ENCODE results near the gene TGFBR3.

TGFBR3 gene

GRCh38 chr1:91876781-91877573, 9.0 kb downstream of the TGFBR3 start:
- H2AK5ac ChIP-seq (ENCODE audit: low read length) = no peak overlapping the region
- no peaks in the 10 kb centered on the region for H3K27me3 ChIP-seq (ENCODE audit: insufficient read depth, low read length)
- H3K14ac ChIP-seq (ENCODE audit: low read length) = no peak overlapping the region
- DNase-seq = no peak
- no peaks in the 10 kb centered on the region for H3K9me3 ChIP-seq (ENCODE audit: insufficient read depth, low read depth, low read length)
- no peak overlapping the region for H4K12ac ChIP-seq (ENCODE audit: low read depth, low read length)
- no peaks in the 10 kb centered on the region for H3K36me3 ChIP-seq (ENCODE audit: control insufficient read depth in 1 of 2, insufficient read depth in 2 of 2, low read length in 2 of 2)
- H2BK5ac ChIP-seq (ENCODE audit: low read depth, low read length, poor library complexity) = no peak overlapping the region
- peaks cover 0 to 3% of the 10 kb centered on the region in 2 experiments for H3K4me1 ChIP-seq (ENCODE audit: control insufficient read depth in 1 of 2, insufficient read depth in 2 of 2, low read length in 2 of 2)
- no peak overlapping the region for H4K8ac ChIP-seq (ENCODE audit: low read depth, low read length)
- no peak overlapping the region for H3K27ac ChIP-seq (ENCODE audit: low read depth, low read length)
- H4K91ac ChIP-seq (ENCODE audit: low read depth, low read length) = no peak overlapping the region
- H3K23ac ChIP-seq (ENCODE audit: low read length) = no peak overlapping the region
- H3K4me2 ChIP-seq (ENCODE audit: low read length) = no peak overlapping the region
- no peak overlapping the region for H3K9ac ChIP-seq (ENCODE audit: low read length)
- H3K4me3 ChIP-seq (ENCODE audit: low read depth, low read length) = no peak overlapping the region
- no CpG with 5 or more reads among the region's 2 CpGs for WGBS (ENCODE audit: extremely low coverage, insufficient coverage, insufficient read length)
- H3K79me2 ChIP-seq (ENCODE audit: control insufficient read depth, insufficient read depth, low read length, poor library complexity) = no peaks in the 10 kb centered on the region
- H3K4ac ChIP-seq (ENCODE audit: low read depth, low read length) = no peak overlapping the region
- H3K79me1 ChIP-seq (ENCODE audit: low read length) = no peaks in the 10 kb centered on the region
- no peak overlapping the region for H2AFZ ChIP-seq (ENCODE audit: insufficient read depth, low read length, poor library complexity)
- H3K18ac ChIP-seq (ENCODE audit: low read length) = no peak overlapping the region
- H2BK12ac ChIP-seq (ENCODE audit: low read length) = no peak overlapping the region
- H2BK120ac ChIP-seq (ENCODE audit: insufficient read depth, low read length, poor library complexity) = no peak overlapping the region

GRCh38 chr1:91876040-91876470, 9.9 kb downstream of the TGFBR3 start:
- Histone ChIP-seq H2BK5ac (ENCODE audit: low read depth, low read length, poor library complexity) (no peak overlapping the region), H3K79me2 (ENCODE audit: control insufficient read depth, insufficient read depth, low read length, poor library complexity) (no peaks in the 10 kb centered on the region), H3K4me1 (ENCODE audit: control insufficient read depth in 1 of 2, insufficient read depth in 2 of 2, low read length in 2 of 2) (peaks cover 0 to 3% of the 10 kb centered on the region in 2 experiments), H4K8ac (ENCODE audit: low read depth, low read length) (no peak overlapping the region), H2BK120ac (ENCODE audit: insufficient read depth, low read length, poor library complexity) (no peak overlapping the region), H2BK12ac (ENCODE audit: low read length) (no peak overlapping the region), H3K23ac (ENCODE audit: low read length) (no peak overlapping the region), H4K12ac (ENCODE audit: low read depth, low read length) (no peak overlapping the region), H3K27ac (ENCODE audit: low read depth, low read length) (no peak overlapping the region), H3K18ac (ENCODE audit: low read length) (no peak overlapping the region), H2AFZ (ENCODE audit: insufficient read depth, low read length, poor library complexity) (no peak overlapping the region), H3K36me3 (ENCODE audit: control insufficient read depth in 1 of 2, insufficient read depth in 2 of 2, low read length in 2 of 2) (no peaks in the 10 kb centered on the region), H3K14ac (ENCODE audit: low read length) (no peak overlapping the region), H3K9ac (ENCODE audit: low read length) (no peak overlapping the region), H3K4ac (ENCODE audit: low read depth, low read length) (no peak overlapping the region), H3K4me3 (ENCODE audit: low read depth, low read length) (no peak overlapping the region), H2AK5ac (ENCODE audit: low read length) (no peak overlapping the region), H3K9me3 (ENCODE audit: insufficient read depth, low read depth, low read length) (no peaks in the 10 kb centered on the region), H4K91ac (ENCODE audit: low read depth, low read length) (no peak overlapping the region), H3K79me1 (ENCODE audit: low read length) (no peaks in the 10 kb centered on the region), H3K27me3 (ENCODE audit: insufficient read depth, low read length) (no peaks in the 10 kb centered on the region), H3K4me2 (ENCODE audit: low read length) (no peak overlapping the region)
- no peak for DNase-seq
- no CpG with 5 or more reads among the region's 5 CpGs for WGBS (ENCODE audit: extremely low coverage, insufficient coverage, insufficient read length)

GRCh38 chr1:91874167-91874566, 11.8 kb downstream of the TGFBR3 start:
- Histone ChIP-seq H3K4me1 (ENCODE audit: control insufficient read depth in 1 of 2, insufficient read depth in 2 of 2, low read length in 2 of 2) (peaks cover 0 to 3% of the 10 kb centered on the region in 2 experiments), H3K4ac (ENCODE audit: low read depth, low read length) (no peak overlapping the region), H4K91ac (ENCODE audit: low read depth, low read length) (no peak overlapping the region), H3K14ac (ENCODE audit: low read length) (no peak overlapping the region), H3K9ac (ENCODE audit: low read length) (no peak overlapping the region), H4K8ac (ENCODE audit: low read depth, low read length) (no peak overlapping the region), H3K79me1 (ENCODE audit: low read length) (no peaks in the 10 kb centered on the region), H4K12ac (ENCODE audit: low read depth, low read length) (no peak overlapping the region), H3K4me3 (ENCODE audit: low read depth, low read length) (no peak overlapping the region), H2BK120ac (ENCODE audit: insufficient read depth, low read length, poor library complexity) (no peak overlapping the region), H3K79me2 (ENCODE audit: control insufficient read depth, insufficient read depth, low read length, poor library complexity) (no peaks in the 10 kb centered on the region), H3K36me3 (ENCODE audit: control insufficient read depth in 1 of 2, insufficient read depth in 2 of 2, low read length in 2 of 2) (no peaks in the 10 kb centered on the region), H2BK5ac (ENCODE audit: low read depth, low read length, poor library complexity) (no peak overlapping the region), H2AK5ac (ENCODE audit: low read length) (no peak overlapping the region), H3K23ac (ENCODE audit: low read length) (no peak overlapping the region), H3K27me3 (ENCODE audit: insufficient read depth, low read length) (no peaks in the 10 kb centered on the region), H2BK12ac (ENCODE audit: low read length) (no peak overlapping the region), H3K18ac (ENCODE audit: low read length) (no peak overlapping the region), H3K4me2 (ENCODE audit: low read length) (no peak overlapping the region), H2AFZ (ENCODE audit: insufficient read depth, low read length, poor library complexity) (no peak overlapping the region), H3K27ac (ENCODE audit: low read depth, low read length) (no peak overlapping the region), H3K9me3 (ENCODE audit: insufficient read depth, low read depth, low read length) (no peaks in the 10 kb centered on the region)
- WGBS (ENCODE audit: extremely low coverage, insufficient coverage, insufficient read length) = no CpG with 5 or more reads among the region's 4 CpGs
- no peak for DNase-seq

- no peaks in the 10 kb centered on the region for H3K79me1 ChIP-seq (ENCODE audit: low read length)
- H3K36me3 ChIP-seq (ENCODE audit: control insufficient read depth in 1 of 2, insufficient read depth in 2 of 2, low read length in 2 of 2) = no peaks in the 10 kb centered on the region
- H4K12ac ChIP-seq (ENCODE audit: low read depth, low read length) = no peak overlapping the region
- H3K4me3 ChIP-seq (ENCODE audit: low read depth, low read length) = no peak overlapping the region
- DNase-seq = no peak
- H3K4me2 ChIP-seq (ENCODE audit: low read length) = no peak overlapping the region
- no peak overlapping the region for H2BK120ac ChIP-seq (ENCODE audit: insufficient read depth, low read length, poor library complexity)
- no peak overlapping the region for H3K9ac ChIP-seq (ENCODE audit: low read length)
- no peak overlapping the region for H4K91ac ChIP-seq (ENCODE audit: low read depth, low read length)
- no peaks in the 10 kb centered on the region for H3K27me3 ChIP-seq (ENCODE audit: insufficient read depth, low read length)
- no peak overlapping the region for H3K27ac ChIP-seq (ENCODE audit: low read depth, low read length)
- no peak overlapping the region for H2BK12ac ChIP-seq (ENCODE audit: low read length)
- no peak overlapping the region for H3K18ac ChIP-seq (ENCODE audit: low read length)
- no peak overlapping the region for H3K14ac ChIP-seq (ENCODE audit: low read length)
- no peaks in the 10 kb centered on the region for H3K9me3 ChIP-seq (ENCODE audit: insufficient read depth, low read depth, low read length)
- H2AFZ ChIP-seq (ENCODE audit: insufficient read depth, low read length, poor library complexity) = no peak overlapping the region
- no peak overlapping the region for H3K23ac ChIP-seq (ENCODE audit: low read length)
- H3K79me2 ChIP-seq (ENCODE audit: control insufficient read depth, insufficient read depth, low read length, poor library complexity) = no peaks in the 10 kb centered on the region
- no peak overlapping the region for H2BK5ac ChIP-seq (ENCODE audit: low read depth, low read length, poor library complexity)
- no peak overlapping the region for H2AK5ac ChIP-seq (ENCODE audit: low read length)
- H3K4me1 ChIP-seq (ENCODE audit: control insufficient read depth in 1 of 2, insufficient read depth in 2 of 2, low read length in 2 of 2) = peaks cover 0 to 3% of the 10 kb centered on the region in 2 experiments
- no CpG with 5 or more reads among the region's 7 CpGs for whole genome bisulfite sequencing (ENCODE audit: extremely low coverage, insufficient coverage, insufficient read length)
- H3K4ac ChIP-seq (ENCODE audit: low read depth, low read length) = no peak overlapping the region
- H4K8ac ChIP-seq (ENCODE audit: low read depth, low read length) = no peak overlapping the region
Measured at GRCh38 chr1:91872559-91873081, 13.3 kb downstream of the TGFBR3 start.

Measured in trophoblast cell (in vitro differentiated cells and primary cell).